MG63 (cell line): ENCODE data around the gene PSIP1. TPM values are rescaled to one million over a fixed set of nuclear protein-coding genes. Genes with fewer than 3 reads are reported as not detected.
A peak's percentile ranks its signal among the peaks of the same experiment; 100 is the strongest.
"Not testable (repeated sequence)": the region's sequence is repeated elsewhere in the genome, so short reads cannot be mapped to it uniquely, and the experiment has no call there.

ENCODE experiments used
- DNase-seq: peaks from one replicate; pipeline ENCODE4 v3.0.0-alpha.2; 2020
- H3K27me3 ChIP-seq: fragments of 250-450 bp; sonication (Bioruptor Pico); 2 replicates; pipeline ENCODE4 v1.5.1; 2020; ENCODE audit warnings: mild to moderate bottlenecking, moderate library complexity
- H3K36me3 ChIP-seq: fragments of 250-450 bp; sonication (Bioruptor Pico); 2 replicates; pipeline ENCODE4 v1.5.1; 2020; ENCODE audit warnings: mild to moderate bottlenecking, moderate library complexity
- H3K4me3 ChIP-seq: fragments of 250-450 bp; sonication (Bioruptor Pico); 2 replicates; pipeline ENCODE4 v1.5.1; 2020; ENCODE audit warnings: mild to moderate bottlenecking, moderate library complexity
- H3K9me3 ChIP-seq: fragments of 250-450 bp; sonication (Bioruptor Pico); 2 replicates; pipeline ENCODE4 v1.5.1; 2020; ENCODE audit warnings: mild to moderate bottlenecking, moderate library complexity
- total RNA-seq: library from RNA; depleted of rRNA; stranded (reverse); fragments of >200 nt; shearing (Covaris generic); gene quantifications from 2 replicates; pipeline ENCODE4 v1.2.3, GENCODE V29; 2014; ENCODE audit warnings: low replicate concordance

The PSIP1 gene
- total RNA-seq, 1 experiment from 2014 or later: 347 TPM

DNA sequence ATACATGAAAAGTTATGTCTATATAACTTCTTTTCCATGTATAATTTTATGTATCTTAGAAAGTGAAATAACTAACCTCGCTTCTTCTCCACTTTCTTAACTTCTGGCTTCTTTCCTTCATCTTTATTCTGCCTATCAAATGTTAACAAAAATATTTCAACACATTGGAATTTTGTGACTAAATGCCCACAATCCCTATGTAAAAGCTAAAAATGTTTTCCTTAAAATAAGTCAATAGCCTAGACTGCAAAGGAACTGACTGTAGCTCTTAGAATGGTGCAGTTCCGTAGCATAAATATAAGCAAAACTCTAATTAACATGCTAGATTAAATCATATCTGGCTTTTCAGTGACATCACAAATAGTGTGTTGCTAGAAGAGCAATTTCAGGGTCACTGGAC is 40.9 kb downstream of the PSIP1 start:
- H3K36me3 ChIP-seq: peaks cover 97% of the 10 kb centered on the region

GRCh38 chr9:15469406-15469805 is 41.4 kb downstream of the PSIP1 start:
- Histone ChIP-seq H3K27me3 (no peaks in the 10 kb centered on the region), H3K36me3 (peaks cover 97% of the 10 kb centered on the region), H3K4me3 (no peak overlapping the region), H3K9me3 (no peaks in the 10 kb centered on the region)
- no peak for DNase-seq

More for the DNA sequence above, 40.9 kb downstream of the PSIP1 start:
- Histone ChIP-seq H3K9me3 (no peaks in the 10 kb centered on the region), H3K27me3 (no peaks in the 10 kb centered on the region), H3K4me3 (no peak overlapping the region)
- no peak for DNase-seq

GRCh38 chr9:15468145-15468544 is 42.6 kb downstream of the PSIP1 start:
- no peaks in the 10 kb centered on the region for H3K9me3 ChIP-seq
- no peak for DNase-seq
- H3K27me3 ChIP-seq: no peaks in the 10 kb centered on the region
- H3K4me3 ChIP-seq: no peak overlapping the region
- H3K36me3 ChIP-seq: peaks cover 96% of the 10 kb centered on the region

DNA sequence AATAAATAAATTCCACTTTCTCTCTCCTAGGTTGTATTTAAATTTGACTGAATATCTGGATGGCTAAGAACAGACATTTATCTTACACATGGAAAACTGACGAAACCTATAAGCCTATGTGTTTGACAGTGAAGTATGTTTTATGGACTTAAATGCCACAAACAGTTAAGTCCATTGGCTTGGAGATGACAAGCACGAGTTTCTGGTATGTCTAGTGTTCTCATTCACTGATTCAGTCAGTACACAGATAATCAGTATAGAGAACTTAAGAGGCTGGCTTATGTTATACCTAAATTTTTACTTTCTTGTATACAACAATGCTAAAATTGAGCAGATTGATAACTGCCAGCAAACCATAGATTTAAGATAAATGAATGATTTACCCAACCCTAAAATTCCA is 49.2 kb downstream of the PSIP1 start:
- Histone ChIP-seq H3K36me3 (peaks cover 92% of the 10 kb centered on the region), H3K9me3 (no peaks in the 10 kb centered on the region), H3K27me3 (no peaks in the 10 kb centered on the region), H3K4me3 (no peak overlapping the region)
- DNase-seq: no peak

- no peak overlapping the region for H3K4me3 ChIP-seq
- H3K27me3 ChIP-seq: no peaks in the 10 kb centered on the region
- H3K36me3 ChIP-seq: peaks cover 92% of the 10 kb centered on the region
- no peaks in the 10 kb centered on the region for H3K9me3 ChIP-seq
- DNase-seq: no peak
Measured at GRCh38 chr9:15461056-15461455, 49.7 kb downstream of the PSIP1 start.

GRCh38 chr9:15453956-15454355 is 56.8 kb downstream of the PSIP1 start:
- Histone ChIP-seq H3K4me3 (no peak overlapping the region), H3K9me3 (no peaks in the 10 kb centered on the region), H3K27me3 (no peaks in the 10 kb centered on the region), H3K36me3 (peaks cover 92% of the 10 kb centered on the region)
- DNase-seq: no peak

GRCh38 chr9:15444141-15444540 is 66.6 kb downstream of the PSIP1 start:
- H3K36me3 ChIP-seq: peaks cover 80% of the 10 kb centered on the region
- H3K27me3 ChIP-seq: no peaks in the 10 kb centered on the region
- no peak overlapping the region for H3K4me3 ChIP-seq
- H3K9me3 ChIP-seq: no peaks in the 10 kb centered on the region
- no peak for DNase-seq

DNA sequence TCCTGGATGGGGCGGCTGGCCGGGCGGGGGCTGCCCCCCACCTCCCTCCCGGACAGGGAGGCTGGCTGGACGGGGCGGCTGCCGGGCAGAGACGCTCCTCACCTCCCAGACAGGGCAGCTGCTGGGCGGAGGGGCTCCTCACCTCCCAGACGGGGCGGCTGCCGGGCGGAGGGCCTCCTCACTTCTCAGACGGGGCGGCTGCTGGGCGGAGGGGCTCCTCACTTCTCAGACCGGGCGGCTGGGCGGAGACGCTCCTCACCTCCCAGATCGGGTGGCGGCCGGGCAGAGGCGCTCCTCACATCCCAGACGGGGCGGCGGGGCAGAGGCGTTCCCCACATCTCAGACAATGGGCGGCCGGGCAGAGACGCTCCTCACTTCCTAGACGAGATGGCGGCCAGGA is 68.5 kb downstream of the PSIP1 start:
- not testable (repeated sequence) for H3K9me3 ChIP-seq, H3K4me3 ChIP-seq, DNase-seq, H3K27me3 ChIP-seq
- peaks cover 80% of the 10 kb centered on the region for H3K36me3 ChIP-seq

DNA sequence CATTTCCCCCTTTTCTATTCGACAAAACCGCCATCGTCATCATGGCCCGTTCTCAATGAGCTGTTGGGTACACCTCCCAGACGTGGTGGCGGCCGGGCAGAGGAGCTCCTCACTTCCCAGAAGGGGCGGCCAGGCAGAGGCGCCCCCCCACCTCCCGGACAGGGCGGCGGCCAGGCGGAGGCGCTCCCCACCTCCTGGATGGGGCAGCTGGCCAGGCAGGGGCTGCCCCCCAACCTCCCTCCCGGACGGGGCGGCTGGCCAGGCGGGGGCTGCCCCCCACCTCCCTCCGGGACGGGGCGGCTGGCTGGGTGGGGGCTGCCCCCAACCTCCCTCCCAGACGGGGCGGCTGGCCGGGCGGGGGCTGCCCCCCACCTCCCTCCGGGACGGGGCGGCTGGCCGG is 68.9 kb downstream of the PSIP1 start:
- H3K36me3 ChIP-seq: peaks cover 80% of the 10 kb centered on the region
- DNase-seq: not testable (repeated sequence)

GRCh38 chr9:15438891-15439290 is 71.9 kb downstream of the PSIP1 start:
- Histone ChIP-seq H3K27me3 (no peaks in the 10 kb centered on the region), H3K36me3 (peaks cover 75% of the 10 kb centered on the region), H3K4me3 (no peak overlapping the region), H3K9me3 (no peaks in the 10 kb centered on the region)
- DNase-seq: no peak

More for the DNA sequence above, 68.9 kb downstream of the PSIP1 start:
- not testable (repeated sequence) for H3K27me3 ChIP-seq, H3K9me3 ChIP-seq, H3K4me3 ChIP-seq

- H3K9me3 ChIP-seq: no peaks in the 10 kb centered on the region
- peaks cover 88% of the 10 kb centered on the region for H3K36me3 ChIP-seq
- H3K27me3 ChIP-seq: no peaks in the 10 kb centered on the region
- H3K4me3 ChIP-seq: no peak overlapping the region
- DNase-seq: no peak
Measured at GRCh38 chr9:15433661-15434060, 77.1 kb downstream of the PSIP1 start.

DNA sequence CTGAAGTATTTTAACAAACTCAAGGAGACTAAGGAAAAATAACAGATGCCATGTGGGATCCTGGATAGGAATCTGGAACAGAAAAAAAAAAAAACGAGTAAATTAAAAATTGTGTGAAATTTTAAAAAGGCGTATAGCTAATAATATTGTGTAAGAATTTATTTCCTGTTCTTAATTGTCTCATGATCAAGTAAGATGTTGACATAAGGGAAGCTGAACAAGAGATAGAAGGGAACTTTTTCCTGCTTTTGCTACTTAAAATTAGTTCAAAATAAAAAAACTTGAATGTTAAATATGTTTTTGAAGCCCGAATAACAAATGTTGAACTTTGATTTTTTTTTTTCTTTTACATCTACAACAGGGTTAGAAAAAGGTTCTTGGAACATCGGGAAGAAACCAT is 77.6 kb downstream of the PSIP1 start:
- Histone ChIP-seq H3K9me3 (no peaks in the 10 kb centered on the region), H3K27me3 (no peaks in the 10 kb centered on the region), H3K4me3 (no peak overlapping the region), H3K36me3 (peaks cover 86% of the 10 kb centered on the region)
- DNase-seq: no peak

GRCh38 chr9:15430920-15431844 is 79.6 kb downstream of the PSIP1 start:
- Histone ChIP-seq H3K9me3 (no peaks in the 10 kb centered on the region), H3K4me3 (no peak overlapping the region), H3K36me3 (peaks cover 86% of the 10 kb centered on the region), H3K27me3 (no peaks in the 10 kb centered on the region)
- no peak for DNase-seq

DNA sequence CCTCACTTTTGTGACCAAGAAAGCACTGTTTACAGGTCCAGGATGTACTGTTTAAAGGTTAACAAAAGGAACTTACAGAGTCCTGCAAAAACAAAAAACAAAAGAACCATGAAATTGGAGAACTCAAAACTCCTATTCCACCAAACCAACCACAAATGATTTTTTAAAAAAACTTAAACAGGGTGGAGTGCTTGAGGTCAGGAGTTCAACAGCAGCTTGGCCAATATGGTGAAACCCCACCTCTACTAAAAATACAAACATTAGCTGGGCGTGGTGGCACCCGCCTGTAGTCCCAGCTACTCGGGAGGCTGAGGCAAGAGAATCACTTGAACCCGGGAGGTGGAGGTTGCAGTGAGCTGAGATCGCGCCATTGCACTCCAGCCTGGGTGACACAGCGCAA is 83.1 kb downstream of the PSIP1 start:
- not testable (repeated sequence) for H3K9me3 ChIP-seq, DNase-seq, H3K27me3 ChIP-seq, H3K4me3 ChIP-seq
- H3K36me3 ChIP-seq: peaks cover 85% of the 10 kb centered on the region

- H3K36me3 ChIP-seq: peaks cover 75% of the 10 kb centered on the region
- no peak overlapping the region for H3K4me3 ChIP-seq
Measured at GRCh38 chr9:15426019-15426418, 84.8 kb downstream of the PSIP1 start.

DNA sequence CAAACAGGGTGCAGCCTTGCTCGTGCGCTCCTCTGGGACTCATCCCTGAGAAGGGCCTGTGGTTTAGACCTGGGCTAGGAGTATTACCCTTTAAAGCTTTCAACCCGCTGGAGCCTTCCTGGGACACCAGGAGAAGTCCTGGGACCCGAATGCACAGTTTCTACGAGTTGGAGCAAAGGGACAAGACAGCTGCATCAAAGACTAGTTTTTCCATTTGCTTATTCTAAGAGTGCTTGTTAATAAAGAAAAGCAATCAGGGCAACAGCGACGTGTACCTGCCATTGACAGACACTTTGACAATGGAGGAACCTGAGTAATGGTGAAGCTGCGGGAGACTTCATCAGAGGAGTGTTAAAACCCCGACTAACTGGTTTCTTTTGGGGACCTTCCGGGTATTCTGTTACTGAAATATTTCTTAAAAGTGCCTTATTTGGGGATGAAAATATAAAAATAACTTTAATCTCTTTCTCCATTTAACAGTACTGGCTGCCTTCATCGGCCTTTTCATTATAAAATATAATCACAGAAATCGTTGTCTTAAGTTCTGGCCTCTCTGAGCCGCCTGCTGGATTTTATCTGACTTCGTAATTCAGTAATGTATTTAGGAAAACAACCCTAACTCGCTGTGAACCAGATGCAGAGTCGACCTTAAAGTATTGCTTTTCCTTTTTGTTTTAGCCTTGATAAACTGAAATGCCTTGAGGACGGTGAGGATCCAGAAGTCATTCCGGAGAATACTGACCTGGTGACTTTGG is 87.4 kb downstream of the PSIP1 start:
- peak overlapping the region; percentile 92 for H3K4me3 ChIP-seq
- DNase-seq: no peak
- H3K36me3 ChIP-seq: peaks cover 50% of the 10 kb centered on the region
- no peaks in the 10 kb centered on the region for H3K9me3 ChIP-seq
- no peaks in the 10 kb centered on the region for H3K27me3 ChIP-seq

More at GRCh38 chr9:15426019-15426418, 84.8 kb downstream of the PSIP1 start:
- DNase-seq: no peak
- Histone ChIP-seq H3K27me3 (no peaks in the 10 kb centered on the region), H3K9me3 (no peaks in the 10 kb centered on the region)

- Histone ChIP-seq H3K9me3 (no peaks in the 10 kb centered on the region), H3K36me3 (peaks cover 45% of the 10 kb centered on the region), H3K4me3 (peak within 1 kb of the TSS; percentile 92), H3K27me3 (no peaks in the 10 kb centered on the region)
- peak; percentile 100 for DNase-seq
Measured at GRCh38 chr9:15422372-15423230, 88.2 kb downstream of the PSIP1 start, which contains the start of gene SNAPC3. SNAPC3 (plus strand) TSS chr9:15422876; CDS start chr9:15422880, 4 bp downstream.
